Measurements from ENCODE around the gene BATF.

Gene BATF

DNA sequence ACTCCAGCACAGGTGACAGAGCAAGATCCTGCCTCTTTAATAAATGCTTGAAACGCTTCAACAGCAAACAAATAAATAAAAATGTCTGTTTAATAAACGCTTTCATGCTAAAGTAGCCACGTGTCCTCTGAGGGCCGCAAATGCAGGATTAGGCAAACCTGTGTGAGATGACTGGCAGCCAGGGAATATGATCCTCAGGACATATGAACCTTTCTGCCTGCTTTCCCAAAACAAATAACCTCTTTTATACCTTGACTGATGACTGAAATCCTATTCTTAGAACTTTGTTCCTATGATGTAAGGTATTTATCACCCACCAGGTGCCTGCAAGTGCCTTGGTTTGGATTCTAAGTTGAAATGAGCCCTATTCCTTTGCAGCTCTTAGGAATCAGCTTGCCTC, 41.7 kb downstream of the BATF start:
- no peak for DNase-seq

DNA sequence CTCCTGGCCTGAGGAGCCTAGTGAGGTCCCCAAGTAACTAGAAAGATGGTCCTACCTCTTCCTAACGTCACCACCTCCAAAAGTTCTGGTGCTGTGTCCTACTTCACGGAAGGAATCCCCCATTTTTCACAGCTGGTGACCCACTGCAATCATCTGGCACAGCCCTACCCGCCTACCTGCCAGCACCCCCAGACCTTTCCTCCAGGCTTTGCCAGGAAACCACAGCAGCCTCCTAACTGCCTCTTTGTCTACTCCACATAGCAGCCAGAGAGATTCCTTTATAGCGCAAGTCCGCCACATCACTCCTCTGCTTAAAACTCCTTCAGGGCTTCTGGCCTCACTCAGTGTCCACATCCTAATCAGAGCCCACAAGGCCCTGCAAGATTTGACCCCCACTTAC, 42.8 kb downstream of the BATF start:
- no peak for DNase-seq

- no peak for DNase-seq
Observed at GRCh38 chr14:75566321-75566720, 44.1 kb downstream of the BATF start.

- no peak for DNase-seq
Observed at GRCh38 chr14:75566752-75567151, 44.5 kb downstream of the BATF start.

GRCh38 chr14:75568140-75568539, 45.9 kb downstream of the BATF start:
- DNase-seq, result no peak

DNA sequence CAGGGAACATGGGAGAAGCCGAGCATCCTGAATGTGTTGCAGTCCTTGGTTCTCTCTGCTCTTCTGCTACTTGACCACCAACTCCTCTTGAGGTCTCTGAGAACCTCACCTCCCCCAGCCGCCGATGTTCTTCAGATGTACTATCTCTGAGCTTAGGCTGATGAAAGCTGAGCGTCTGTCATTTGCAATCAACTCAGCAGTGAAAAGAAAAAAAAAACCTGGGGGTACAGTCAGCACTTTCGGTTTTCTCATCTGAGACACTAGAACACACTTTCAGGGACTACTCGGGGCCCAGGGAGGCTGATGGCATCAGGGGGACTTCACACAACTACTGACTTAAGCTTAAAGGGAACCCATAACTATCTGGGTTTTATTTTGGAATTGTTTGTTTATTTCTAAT, 46.5 kb downstream of the BATF start:
- no peak for DNase-seq

DNA sequence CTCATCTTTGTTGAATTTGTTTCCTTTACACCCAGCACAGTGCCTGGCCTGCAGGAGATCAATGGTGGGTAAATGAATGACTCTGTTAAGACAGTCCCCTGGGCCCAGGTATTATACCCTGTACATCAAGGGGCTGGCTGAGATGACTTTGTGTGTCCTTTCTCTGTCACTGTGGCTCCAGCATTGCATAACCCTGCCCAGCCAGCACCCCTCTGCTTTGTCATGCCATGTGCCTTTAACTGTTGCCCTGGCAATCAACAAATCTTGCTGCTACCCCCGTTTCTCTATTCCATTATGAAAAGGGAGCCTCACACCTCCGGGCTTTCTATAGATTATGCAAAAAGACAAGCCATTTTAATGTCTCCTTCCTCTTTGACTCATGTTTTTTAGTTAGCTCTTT, 48.5 kb downstream of the BATF start:
- DNase-seq, result no peak

DNA sequence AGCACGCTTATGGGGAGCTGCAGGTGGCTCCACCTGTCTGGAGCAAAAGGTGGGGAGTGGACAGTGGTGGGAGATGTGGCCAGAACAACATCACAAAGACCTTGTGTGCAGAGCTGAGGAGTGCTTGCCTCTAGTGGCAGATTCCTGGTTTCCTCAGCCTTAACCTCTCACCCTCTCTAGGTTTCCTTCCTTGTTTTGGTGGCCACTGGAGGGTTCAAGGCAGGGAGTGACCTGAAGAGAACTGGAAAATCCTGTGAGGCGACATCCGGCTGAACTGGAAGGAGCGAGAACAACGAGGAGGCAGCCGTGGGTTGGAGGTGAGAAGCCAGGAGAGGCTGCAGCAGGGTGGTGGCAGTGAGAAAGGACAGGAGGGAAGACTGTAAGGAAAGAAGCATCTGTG, 49.8 kb downstream of the BATF start:
- no peak for DNase-seq

DNA sequence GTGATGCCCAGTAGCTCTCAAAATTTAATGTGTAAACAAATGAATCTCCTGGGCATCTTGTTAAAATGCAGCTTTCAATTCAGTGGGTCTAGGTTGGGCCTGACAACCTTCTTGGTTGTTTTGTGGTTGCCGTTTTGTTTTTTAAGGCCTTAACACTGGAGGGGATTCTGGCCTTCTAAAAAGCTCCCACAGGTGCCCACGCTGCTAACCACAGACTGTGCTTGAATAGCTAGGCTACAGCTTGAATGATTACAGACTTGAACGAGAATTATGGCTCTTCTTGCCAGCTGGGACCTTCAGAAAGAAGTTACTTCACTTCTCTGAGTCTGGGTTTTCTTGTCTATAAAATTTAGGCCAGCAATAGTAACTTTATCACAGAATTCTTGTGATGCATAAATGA, 54.8 kb downstream of the BATF start:
- no peak for DNase-seq

- peak; percentile 50 for DNase-seq
Observed at GRCh38 chr14:75577729-75578101, 55.4 kb downstream of the BATF start.

- no peak for DNase-seq
Observed at GRCh38 chr14:75578102-75578785, 56.0 kb downstream of the BATF start, which contains the start of gene FLVCR2. FLVCR2 (plus strand) TSS chr14:75578620; CDS start chr14:75578973, 353 bp downstream.

- no peak for DNase-seq
Observed at GRCh38 chr14:75578786-75579337, 56.6 kb downstream of the BATF start.

GRCh38 chr14:75579338-75579864, 57.1 kb downstream of the BATF start:
- no peak for DNase-seq

GRCh38 chr14:75579882-75580281, 57.6 kb downstream of the BATF start:
- DNase-seq, result no peak

DNA sequence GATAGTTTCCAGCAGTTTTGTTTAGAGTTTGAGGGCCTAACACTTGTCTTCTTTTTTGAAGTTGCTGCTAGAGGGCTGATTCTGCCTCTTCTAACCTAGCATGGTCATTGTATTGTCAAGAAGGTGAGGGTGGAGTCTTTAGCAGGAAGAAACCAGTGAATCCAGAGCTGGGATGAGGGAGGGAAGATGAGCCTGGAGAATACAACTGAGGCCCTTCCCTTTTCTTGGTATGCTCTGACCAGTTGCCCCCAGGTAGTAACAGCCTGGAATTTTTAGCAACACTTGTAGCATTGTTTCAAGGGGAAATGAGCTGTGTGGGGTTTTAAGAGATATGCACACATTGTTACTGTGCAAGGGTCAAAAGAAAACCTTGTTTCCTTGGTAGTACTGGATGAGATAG, 65.1 kb downstream of the BATF start:
- no peak for DNase-seq

GRCh38 chr14:75589931-75590330, 67.7 kb downstream of the BATF start:
- no peak for DNase-seq

GRCh38 chr14:75591331-75591946, 69.2 kb downstream of the BATF start:
- DNase-seq, result no peak

GRCh38 chr14:75591987-75592575, 69.8 kb downstream of the BATF start:
- no peak for DNase-seq

DNA sequence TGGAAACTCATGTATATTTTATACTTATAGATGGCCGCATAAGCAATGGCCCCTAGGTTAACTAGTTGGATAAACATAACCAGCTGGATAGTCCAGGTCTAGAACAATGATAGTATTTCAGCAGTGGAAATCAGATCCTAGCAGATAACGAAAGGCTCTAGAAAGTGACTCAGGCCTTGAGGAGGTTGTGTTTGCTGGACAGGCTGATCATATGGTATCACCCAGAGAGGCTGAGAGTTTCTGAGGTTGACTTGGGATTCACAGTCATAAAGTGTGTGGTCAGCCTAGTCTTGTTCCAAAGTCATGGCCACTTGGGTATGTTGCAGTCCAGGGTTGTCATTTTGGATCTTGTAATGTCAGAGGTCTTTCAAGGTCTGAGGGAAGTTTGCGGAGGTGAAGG, 73.0 kb downstream of the BATF start:
- no peak for DNase-seq
